Retina (tissue), 1 donor: ENCODE results near the gene SLC22A2.

ENCODE experiments used
- DNase-seq: peaks from one replicate; pipeline ENCODE4 v3.0.0-alpha.2; 2016

Gene SLC22A2

DNA sequence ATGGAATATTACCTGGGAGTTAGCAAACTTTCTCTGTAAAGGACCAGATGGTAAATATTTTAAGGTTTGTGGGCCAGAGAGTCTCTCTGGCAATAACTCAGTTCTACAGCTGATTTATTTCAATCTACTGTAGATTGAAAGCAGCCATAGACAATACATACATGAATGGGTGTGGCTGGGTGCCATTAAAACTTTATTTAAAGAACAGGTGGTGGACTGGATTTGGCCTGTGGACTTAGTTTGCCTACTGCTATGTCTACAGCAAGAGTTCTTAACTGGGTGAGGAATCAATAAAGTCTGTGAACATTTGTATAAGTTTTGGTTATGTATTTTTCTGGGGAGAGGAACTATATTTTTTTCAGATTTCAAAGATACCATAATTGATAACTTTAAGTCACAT, 55.1 kb downstream of the SLC22A2 start:
- no peak for DNase-seq

DNA sequence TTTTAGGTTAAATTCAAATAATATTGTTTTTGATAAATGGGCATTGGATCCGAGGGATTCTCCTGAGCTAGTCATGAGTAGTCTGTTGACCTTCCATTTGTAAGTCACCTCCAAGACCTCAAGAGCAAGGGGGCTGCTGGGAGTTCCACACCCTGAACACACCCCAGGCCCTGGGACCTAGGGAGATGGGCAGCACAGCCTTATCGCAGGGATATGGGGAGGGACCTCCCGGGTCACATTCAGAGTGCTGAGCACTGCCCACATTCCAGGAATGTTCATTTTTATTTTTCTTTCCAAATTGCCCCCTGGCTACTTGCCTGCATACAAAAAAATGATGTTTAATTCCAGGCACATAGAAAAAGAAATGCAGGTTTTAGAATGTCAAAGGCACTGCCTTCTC, 55.5 kb downstream of the SLC22A2 start:
- DNase-seq: no peak

GRCh38 chr6:160202411-160202810, 56.2 kb downstream of the SLC22A2 start:
- DNase-seq: no peak

DNA sequence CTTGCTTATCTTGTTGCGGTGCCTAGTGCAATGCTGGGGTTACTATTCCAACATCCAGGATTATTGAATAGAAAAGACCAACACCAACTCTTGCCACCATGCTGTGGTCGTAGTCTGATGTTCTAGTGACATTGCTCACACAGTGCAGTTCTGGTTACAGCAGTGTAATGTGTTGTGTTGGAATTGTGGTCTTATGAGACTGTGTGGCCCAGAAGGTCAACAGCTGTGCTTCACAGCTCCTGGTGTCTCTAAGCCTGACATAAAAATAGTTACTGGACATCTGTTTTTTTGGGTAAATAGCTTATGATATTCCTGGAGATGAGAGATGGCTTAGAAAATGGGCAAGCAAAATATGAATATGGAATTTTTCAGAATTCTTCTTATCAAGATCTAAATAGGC, 57.6 kb downstream of the SLC22A2 start:
- DNase-seq: no peak

DNA sequence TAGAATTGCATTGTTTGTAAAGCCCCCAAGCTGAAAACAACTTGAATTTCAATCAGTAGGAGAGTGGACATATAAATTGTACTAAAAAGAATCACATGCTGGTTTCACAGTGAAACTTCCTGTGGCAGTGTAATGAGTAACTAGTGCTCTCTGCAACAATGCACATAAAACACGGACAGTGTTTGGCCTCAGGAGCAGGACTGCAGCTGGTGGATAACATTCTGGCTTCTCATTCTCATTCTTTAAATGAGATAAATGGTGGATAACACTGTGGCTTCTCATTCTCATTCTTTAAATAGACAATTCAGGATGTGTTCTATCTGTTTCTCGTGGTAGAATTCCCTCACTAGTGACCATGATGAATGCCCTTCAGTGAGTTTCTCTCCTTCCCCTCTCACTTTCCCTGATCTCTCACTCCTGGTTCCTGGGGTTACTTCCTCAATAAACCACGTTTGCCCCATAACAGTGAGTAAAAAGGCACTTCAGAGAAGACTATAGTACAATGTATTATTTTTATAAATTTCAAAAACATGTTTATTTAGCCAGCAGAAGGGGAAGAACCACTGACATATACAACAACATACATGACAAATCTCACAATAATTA, 59.9 kb downstream of the SLC22A2 start:
- no peak for DNase-seq

- DNase-seq: no peak
These were observed 61.0 kb downstream of the SLC22A2 start for GRCh38 chr6:160197662-160198061.

GRCh38 chr6:160194808-160195207, 63.8 kb downstream of the SLC22A2 start:
- no peak for DNase-seq

GRCh38 chr6:160192840-160193239, 65.8 kb downstream of the SLC22A2 start:
- DNase-seq: no peak

GRCh38 chr6:160190973-160191372, 67.6 kb downstream of the SLC22A2 start:
- no peak for DNase-seq

- no peak for DNase-seq
These were observed 68.5 kb downstream of the SLC22A2 start for GRCh38 chr6:160190081-160190480.

- DNase-seq: no peak
These were observed 69.8 kb downstream of the SLC22A2 start for GRCh38 chr6:160188773-160189172.

- no peak for DNase-seq
These were observed 77.9 kb downstream of the SLC22A2 start for GRCh38 chr6:160180706-160181105.

- DNase-seq: no peak
These were observed 80.3 kb downstream of the SLC22A2 start for GRCh38 chr6:160178271-160178670.

DNA sequence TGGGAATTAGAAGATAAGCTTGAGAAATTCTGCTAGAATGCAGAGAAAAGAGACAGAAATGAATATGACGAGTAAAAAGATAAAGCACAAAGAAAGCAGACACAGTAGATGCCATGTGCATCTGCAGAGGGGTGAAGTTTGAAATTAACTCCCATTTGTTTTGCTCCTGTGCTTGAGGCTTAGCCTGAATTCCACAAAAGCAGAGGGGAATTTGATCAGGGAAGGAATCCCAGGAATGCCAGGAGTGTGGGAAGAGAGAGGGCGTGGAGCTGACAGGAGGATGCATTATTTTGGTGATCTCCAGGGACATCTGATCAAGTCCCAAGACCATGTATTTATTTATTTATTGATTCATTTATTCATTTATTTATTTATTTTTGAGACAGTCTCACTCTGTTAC, 81.4 kb downstream of the SLC22A2 start:
- DNase-seq: no peak

GRCh38 chr6:160174681-160175080, 83.9 kb downstream of the SLC22A2 start:
- DNase-seq: no peak

DNA sequence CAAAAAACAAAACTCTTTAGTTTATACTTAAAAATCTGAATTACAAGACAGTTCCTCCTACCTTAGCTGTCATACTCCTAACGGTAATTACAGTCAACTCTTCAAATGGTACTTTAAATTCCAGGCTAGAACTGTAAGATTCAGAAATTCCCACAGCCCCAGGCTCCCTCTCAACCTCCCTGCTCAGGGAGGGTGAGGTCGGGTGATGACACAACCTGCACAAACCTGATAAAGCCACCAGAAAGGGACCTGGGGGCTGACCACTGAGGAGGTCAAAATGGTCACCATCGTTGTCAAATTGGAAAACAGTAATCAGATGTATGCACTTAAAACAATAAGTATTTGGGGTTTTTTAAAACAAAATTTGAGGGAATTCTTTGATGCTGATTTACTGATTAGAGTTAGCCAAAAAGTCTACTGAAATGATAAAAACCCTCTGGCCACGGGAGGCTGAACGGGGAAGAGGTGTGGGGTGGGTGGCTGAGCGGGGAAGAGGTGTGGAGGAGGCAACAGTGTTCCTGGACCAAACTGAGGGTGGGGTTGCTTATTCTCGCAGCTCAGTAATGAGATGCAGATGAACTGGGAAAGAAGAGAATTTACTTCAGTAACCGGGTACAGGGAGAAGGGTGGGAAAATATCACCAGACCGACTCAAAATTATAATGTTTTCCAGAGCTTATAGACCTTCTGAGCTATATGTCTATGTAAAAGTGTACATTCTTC, 84.7 kb downstream of the SLC22A2 start:
- DNase-seq: no peak

GRCh38 chr6:160172704-160173103, 85.9 kb downstream of the SLC22A2 start:
- DNase-seq: no peak

- no peak for DNase-seq
These were observed 88.5 kb downstream of the SLC22A2 start for GRCh38 chr6:160170018-160170680.

GRCh38 chr6:160167604-160168399, 90.8 kb downstream of the SLC22A2 start:
- DNase-seq: peak; percentile 6
